ENCODE measurements around the gene DENND1B.

DNA sequence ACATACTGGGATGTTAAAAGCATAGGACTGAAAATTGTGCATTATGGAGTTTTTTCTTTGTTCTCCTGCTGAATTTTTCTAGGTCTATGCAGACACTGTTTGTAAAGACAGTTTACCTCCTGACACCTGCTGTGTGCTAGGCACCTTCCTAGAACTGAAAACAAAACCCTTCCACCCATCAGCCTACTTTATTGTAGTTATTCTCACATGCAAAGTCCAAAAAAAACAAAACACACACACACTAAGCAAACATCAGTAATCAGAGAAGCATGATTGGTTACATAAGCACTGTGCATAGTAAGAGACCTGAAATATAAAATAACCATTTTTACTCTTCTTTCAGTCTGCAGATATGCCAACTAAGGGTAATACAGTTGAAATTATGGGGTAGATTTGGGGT, 312.1 kb downstream of the DENND1B start:
- TF ChIP-seq EZH2 (IDR thresholded peaks at IDR 0.05; ENCODE audit: low read depth) (no peak), CTCF (conservative IDR thresholded peaks at IDR 0.05) (no peak)
